Keratinocyte (primary cell): ENCODE data around the gene HPS1. TPM values are rescaled to one million over a fixed set of nuclear protein-coding genes. Genes with fewer than 3 reads are reported as not detected.

Experiments used
- DNase-seq: peaks from one replicate; pipeline ENCODE4 v3.0.0-alpha.2; 2011; ENCODE audit warnings: low read depth, missing footprints, low spot score
- FAIRE-seq: peaks from 2 replicates; lab custom pipeline; 2011; peaks lifted over from hg19 to GRCh38; lab: Jason Lieb, UNC
- H2AFZ ChIP-seq: 2 replicates; pipeline ENCODE4 v1.6.0; 2012; ENCODE audit warnings: low read length, control low read depth, inconsistent platforms; ENCODE audit not compliant: control insufficient read depth
- H3K27ac ChIP-seq: 2 replicates; pipeline ENCODE4 v1.5.1; 2011; ENCODE audit warnings: low read length; ENCODE audit not compliant: control insufficient read depth, insufficient read depth
- H3K27me3 ChIP-seq: 3 replicates; pipeline ENCODE4 v1.6.0; 2011; ENCODE audit warnings: low read length; ENCODE audit not compliant: control insufficient read depth, insufficient read depth; ENCODE audit errors: extremely low read depth
- H3K36me3 ChIP-seq, 2 experiments: 2 replicates in 1 of 2; 3 replicates in 1 of 2; pipeline ENCODE4 v1.5.1; 2011; ENCODE audit warnings: low read length in 2 of 2, mild to moderate bottlenecking in 1 of 2; ENCODE audit not compliant: control insufficient read depth in 2 of 2, insufficient read depth in 2 of 2; ENCODE audit errors: extremely low read depth in 1 of 2
- H3K4me1 ChIP-seq: 3 replicates; pipeline ENCODE4 v1.5.1; 2011; ENCODE audit warnings: low read length; ENCODE audit not compliant: control insufficient read depth, insufficient read depth; ENCODE audit errors: extremely low read depth
- H3K4me2 ChIP-seq: 3 replicates; pipeline ENCODE4 v1.6.0; 2011; ENCODE audit warnings: low read depth, low read length; ENCODE audit not compliant: control insufficient read depth, insufficient read depth; ENCODE audit errors: extremely low read depth
- H3K4me3 ChIP-seq, 3 experiments: fragments of 200-600 bp in 1 of 3; sonication (generic) in 1 of 3; 2 replicates in 2 of 3; 3 replicates in 1 of 3; pipeline ENCODE4 v1.5.1; 2011 to 2016; ENCODE audit warnings: low read length in 3 of 3, mild to moderate bottlenecking in 3 of 3, control low read depth in 2 of 3, inconsistent platforms in 1 of 3, low read depth in 1 of 3, mixed read lengths in 1 of 3, mixed run types in 1 of 3, moderate library complexity in 1 of 3; ENCODE audit not compliant: control insufficient read depth in 2 of 3, insufficient read depth in 2 of 3; ENCODE audit errors: extremely low read depth in 1 of 3
- H3K79me2 ChIP-seq: 2 replicates; pipeline ENCODE4 v1.6.0; 2012; ENCODE audit warnings: low read length; ENCODE audit not compliant: control insufficient read depth, insufficient read depth
- H3K9ac ChIP-seq: 3 replicates; pipeline ENCODE4 v1.6.0; 2011; ENCODE audit warnings: low read length; ENCODE audit not compliant: control insufficient read depth, insufficient read depth; ENCODE audit errors: extremely low read depth
- H3K9me1 ChIP-seq: 3 replicates; pipeline ENCODE4 v1.6.0; 2011; ENCODE audit warnings: low read length; ENCODE audit not compliant: control insufficient read depth, insufficient read depth; ENCODE audit errors: extremely low read depth
- H3K9me3 ChIP-seq: 2 replicates; pipeline ENCODE4 v1.5.1; 2012; ENCODE audit warnings: low read depth, low read length; ENCODE audit not compliant: control insufficient read depth
- H4K20me1 ChIP-seq: 3 replicates; pipeline ENCODE4 v1.6.0; 2011; ENCODE audit warnings: low read length; ENCODE audit not compliant: control insufficient read depth, insufficient read depth; ENCODE audit errors: extremely low read depth
- EZH2 ChIP-seq: IDR thresholded peaks from one replicate; pipeline ENCODE4 v1.6.1; 2012; ENCODE audit warnings: inconsistent platforms, mild to moderate bottlenecking, low read length, moderate library complexity
- dilution Hi-C: fragments of 300-500 bp; cut with MboI; formaldehyde crosslinking; loops from one replicate; pipeline ENCODE4 v1.7.0; 2020; ENCODE audit warnings: low sequenced_read_pairs; ENCODE audit not compliant: extremely low pct_ligation_motif_present
- polyA plus RNA-seq, 5 experiments: library from polyadenylated mRNA; depleted of rRNA in 3 of 5; stranded (reverse) in 3 of 5; stranded (forward) in 1 of 5; unstranded in 1 of 5; fragments of >200 nt; gene quantifications; 1 replicate in 1 of 5; 2 replicates in 3 of 5; 3 replicates in 1 of 5; pipeline versions ENCODE4 v1.2.1 to v1.2.3, GENCODE V29; 2011 to 2012; ENCODE audit warnings: missing spikeins in 2 of 5, low read depth in 1 of 5, low replicate concordance in 1 of 5
- TF ChIP-seq, protein P1 (sequence below), 3 experiments: IDR thresholded peaks in 1 of 3; conservative IDR thresholded peaks in 1 of 3; optimal IDR thresholded peaks in 1 of 3; 2 replicates in 2 of 3; 3 replicates in 1 of 3; pipeline versions ENCODE3 to v1.5.1; 2011; ENCODE audit warnings: low read length in 3 of 3, mild to moderate bottlenecking in 3 of 3, moderate library complexity in 2 of 3, control low read depth in 1 of 3, inconsistent platforms in 1 of 3; ENCODE audit not compliant: insufficient read depth in 2 of 3; ENCODE audit errors: extremely low read depth in 1 of 3

HPS1 gene
- polyA plus RNA-seq, 1 donor (not counting 4 experiments of a cell fraction or from before 2014, with no cell fraction given), result 39.4 TPM

DNA sequence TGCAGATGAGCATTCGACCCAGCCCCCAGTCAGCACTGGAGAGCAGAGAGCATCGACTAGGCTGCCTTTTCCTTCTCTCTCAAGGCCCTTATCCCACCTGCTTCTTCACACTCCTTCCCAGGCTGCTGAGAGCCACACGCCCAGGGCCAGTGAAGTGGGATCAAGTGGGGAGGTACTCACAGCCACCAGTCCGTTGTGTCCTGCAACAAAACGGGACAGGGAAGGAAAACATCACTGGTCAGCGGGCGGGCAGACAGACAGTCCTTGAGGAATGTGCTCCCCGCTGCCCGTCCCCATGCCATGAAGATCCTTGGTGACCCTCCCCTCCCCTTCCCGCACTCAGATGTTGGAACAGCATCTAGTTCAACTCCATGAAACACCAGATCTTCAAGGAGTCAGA, 36.0 kb downstream of the HPS1 start:
- Histone ChIP-seq H3K4me2 (no peak overlapping the region), H3K9me3 (no peaks in the 10 kb centered on the region), H2AFZ (no peak overlapping the region), H3K9ac (no peak overlapping the region), H3K4me1 (peaks cover 15% of the 10 kb centered on the region), H3K27ac (no peak overlapping the region), H3K9me1 (no peaks in the 10 kb centered on the region), H3K79me2 (no peaks in the 10 kb centered on the region), H3K4me3 (no peak overlapping the region), H4K20me1 (no peaks in the 10 kb centered on the region), H3K27me3 (no peaks in the 10 kb centered on the region), H3K36me3 (no peaks in the 10 kb centered on the region)
- DNase-seq (no peak), FAIRE-seq (no peak)
- no peak for TF ChIP-seq EZH2
- TF ChIP-seq, protein P1, sequence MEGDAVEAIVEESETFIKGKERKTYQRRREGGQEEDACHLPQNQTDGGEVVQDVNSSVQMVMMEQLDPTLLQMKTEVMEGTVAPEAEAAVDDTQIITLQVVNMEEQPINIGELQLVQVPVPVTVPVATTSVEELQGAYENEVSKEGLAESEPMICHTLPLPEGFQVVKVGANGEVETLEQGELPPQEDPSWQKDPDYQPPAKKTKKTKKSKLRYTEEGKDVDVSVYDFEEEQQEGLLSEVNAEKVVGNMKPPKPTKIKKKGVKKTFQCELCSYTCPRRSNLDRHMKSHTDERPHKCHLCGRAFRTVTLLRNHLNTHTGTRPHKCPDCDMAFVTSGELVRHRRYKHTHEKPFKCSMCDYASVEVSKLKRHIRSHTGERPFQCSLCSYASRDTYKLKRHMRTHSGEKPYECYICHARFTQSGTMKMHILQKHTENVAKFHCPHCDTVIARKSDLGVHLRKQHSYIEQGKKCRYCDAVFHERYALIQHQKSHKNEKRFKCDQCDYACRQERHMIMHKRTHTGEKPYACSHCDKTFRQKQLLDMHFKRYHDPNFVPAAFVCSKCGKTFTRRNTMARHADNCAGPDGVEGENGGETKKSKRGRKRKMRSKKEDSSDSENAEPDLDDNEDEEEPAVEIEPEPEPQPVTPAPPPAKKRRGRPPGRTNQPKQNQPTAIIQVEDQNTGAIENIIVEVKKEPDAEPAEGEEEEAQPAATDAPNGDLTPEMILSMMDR (optimal IDR thresholded peaks at IDR 0.05 in 1 of 3, IDR thresholded peaks at IDR 0.05 in 1 of 3, conservative IDR thresholded peaks at IDR 0.05 in 1 of 3; ENCODE audit: extremely low read depth in 1 of 3, insufficient read depth in 2 of 3, low read length in 3 of 3), result no peak
- dilution Hi-C loops, result no loop called here

DNA sequence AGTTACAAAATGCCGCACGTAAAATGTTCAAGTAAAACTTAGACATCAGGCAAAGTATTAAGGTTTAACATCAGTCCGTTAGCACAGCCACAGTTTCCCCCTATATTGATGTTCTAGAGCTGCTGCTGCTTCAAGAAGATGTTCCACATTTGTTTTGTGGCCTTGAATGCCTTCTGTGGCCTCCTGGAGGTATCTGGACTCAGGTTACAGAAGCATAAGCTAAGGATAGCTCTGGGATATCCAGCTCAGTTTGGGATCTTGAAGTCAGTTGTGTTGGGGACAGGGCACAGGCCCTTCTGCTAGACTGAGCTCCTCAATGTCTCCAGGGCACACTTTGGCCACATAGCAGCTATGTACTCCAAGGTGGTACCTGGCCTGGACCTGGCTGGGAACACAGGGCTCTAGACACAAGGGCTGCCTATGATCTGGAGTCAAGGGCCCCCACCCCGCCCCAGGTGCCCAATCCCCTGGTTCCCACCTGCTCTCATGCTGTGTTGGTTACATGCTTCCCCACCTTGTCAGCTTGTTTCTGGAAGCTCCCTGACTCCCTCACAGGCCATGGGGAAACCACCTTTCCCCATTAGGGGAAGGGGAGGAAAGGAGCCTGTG, 36.5 kb downstream of the HPS1 start:
- no peak for TF ChIP-seq EZH2
- TF ChIP-seq, protein P1 (optimal IDR thresholded peaks at IDR 0.05 in 1 of 3, IDR thresholded peaks at IDR 0.05 in 1 of 3, conservative IDR thresholded peaks at IDR 0.05 in 1 of 3; ENCODE audit: extremely low read depth in 1 of 3, insufficient read depth in 2 of 3, low read length in 3 of 3), result no peak
- Histone ChIP-seq H3K9ac (no peak overlapping the region), H3K9me1 (no peaks in the 10 kb centered on the region), H3K9me3 (no peaks in the 10 kb centered on the region), H3K27me3 (no peaks in the 10 kb centered on the region), H3K4me2 (no peak overlapping the region), H3K4me3 (no peak overlapping the region), H3K36me3 (no peaks in the 10 kb centered on the region), H2AFZ (no peak overlapping the region), H3K79me2 (no peaks in the 10 kb centered on the region), H4K20me1 (no peaks in the 10 kb centered on the region), H3K4me1 (peaks cover 12% of the 10 kb centered on the region), H3K27ac (no peak overlapping the region)
- dilution Hi-C loops, result no loop called here
- FAIRE-seq, result no peak
- DNase-seq, result no peak
